HG03045 (cell line): Measurements from ENCODE around the gene SH2D4B.
"Not testable (repeated sequence)": the region's sequence is repeated elsewhere in the genome, so short reads cannot be mapped to it uniquely, and the experiment has no call there.

Experiments used
- ATAC-seq: cut with Tn5 transposase; IDR thresholded peaks from one replicate; pipeline ENCODE4 v1.9.1; 2021; ENCODE audit warnings: mild to moderate bottlenecking, moderate library complexity; ENCODE audit not compliant: unreplicated experiment

SH2D4B gene

DNA sequence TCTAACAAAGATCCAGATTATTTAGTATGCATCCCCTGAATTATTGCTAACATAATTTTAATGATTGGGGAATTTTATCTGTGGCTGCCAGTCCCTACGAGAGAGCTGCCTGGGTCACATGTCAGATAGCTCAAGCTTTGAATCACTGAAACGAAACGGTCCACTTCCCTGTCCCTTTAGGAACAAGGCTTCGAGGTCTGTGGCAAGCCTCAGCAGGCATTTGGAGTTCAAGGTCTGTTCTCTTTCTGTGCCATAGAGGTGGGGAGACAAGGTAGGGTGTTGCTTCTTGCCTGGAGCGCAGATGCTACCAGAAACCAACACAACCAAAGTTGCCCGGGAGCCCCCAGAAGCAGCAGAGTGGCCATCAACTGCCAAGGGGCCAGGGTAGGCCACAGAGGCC is 13.9 kb upstream of the SH2D4B start:
- ATAC-seq: no peak

DNA sequence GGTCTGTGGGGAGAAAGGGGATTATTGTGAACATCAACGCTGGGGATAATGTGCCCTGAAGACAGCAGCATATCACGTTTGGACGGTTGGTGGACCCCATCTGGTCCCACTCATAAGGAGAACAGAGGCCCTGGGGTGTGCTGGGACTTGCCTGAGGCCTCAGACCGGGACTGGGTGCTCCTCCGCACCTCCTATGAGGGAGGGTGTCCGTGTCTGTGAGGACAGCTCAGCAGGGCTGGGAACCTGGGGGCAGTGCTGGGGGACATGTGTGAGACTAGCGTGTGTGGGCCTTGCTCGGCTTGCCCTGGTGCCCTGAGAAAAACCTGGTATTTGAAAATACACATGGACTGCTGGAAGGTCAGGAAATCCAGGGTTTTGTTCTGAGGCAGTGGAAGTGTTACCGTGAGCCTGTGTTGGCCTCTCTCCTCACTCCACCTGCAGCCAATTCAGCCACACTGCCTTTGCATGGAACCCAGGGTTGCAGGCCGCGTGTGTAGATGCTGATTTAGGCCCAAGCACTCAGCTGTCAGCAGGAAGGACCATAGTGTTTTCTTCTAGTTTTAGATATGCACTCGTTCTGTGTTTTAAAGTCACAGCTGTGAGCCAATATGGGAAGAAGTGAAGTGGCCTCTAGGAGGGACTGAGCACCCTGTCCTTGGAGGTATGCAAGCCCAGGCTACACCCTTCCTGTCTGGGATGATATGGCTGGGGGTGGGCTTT is 13.4 kb upstream of the SH2D4B start:
- ATAC-seq: no peak

DNA sequence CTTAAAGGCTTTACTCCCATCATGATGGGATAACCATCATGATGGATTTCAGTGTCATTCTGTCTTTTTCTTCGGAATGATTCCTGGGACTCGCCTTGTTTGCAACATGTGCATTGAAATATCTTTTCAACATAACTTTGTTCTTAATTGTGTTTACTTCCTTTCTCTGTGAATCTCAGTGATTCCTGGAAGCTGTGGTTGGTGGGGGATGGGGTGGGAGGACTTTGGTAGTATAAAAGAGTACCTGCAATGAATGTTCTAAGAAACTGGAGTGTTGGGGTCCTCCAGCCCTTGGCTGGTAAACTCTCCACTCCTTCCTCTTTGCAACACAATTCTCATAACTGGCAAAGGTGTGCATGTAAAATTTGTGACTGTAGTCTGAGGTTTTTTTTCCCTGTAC is 11.5 kb upstream of the SH2D4B start:
- no peak for ATAC-seq

DNA sequence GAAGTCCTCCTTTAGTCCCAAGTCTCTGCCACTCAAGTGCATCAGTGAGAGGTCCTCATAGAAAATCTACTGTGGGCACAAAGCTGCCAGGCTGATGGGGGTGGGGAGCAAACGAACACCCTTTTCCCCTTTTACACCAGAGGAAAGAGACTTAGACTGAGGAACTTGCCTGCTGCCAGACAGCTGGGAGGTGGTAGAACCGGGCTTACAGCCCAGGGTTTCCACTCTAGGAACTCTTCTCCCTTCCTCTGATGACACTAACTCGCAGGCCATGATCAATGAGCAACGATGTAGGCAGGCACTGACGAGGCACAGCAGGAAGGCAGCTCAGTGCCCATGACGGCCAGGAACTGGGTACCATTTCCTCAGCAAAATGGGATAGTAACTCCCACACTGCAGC is 11.0 kb upstream of the SH2D4B start:
- no peak for ATAC-seq

GRCh38 chr10:80528185-80528700 is 9.5 kb upstream of the SH2D4B start:
- ATAC-seq: no peak

DNA sequence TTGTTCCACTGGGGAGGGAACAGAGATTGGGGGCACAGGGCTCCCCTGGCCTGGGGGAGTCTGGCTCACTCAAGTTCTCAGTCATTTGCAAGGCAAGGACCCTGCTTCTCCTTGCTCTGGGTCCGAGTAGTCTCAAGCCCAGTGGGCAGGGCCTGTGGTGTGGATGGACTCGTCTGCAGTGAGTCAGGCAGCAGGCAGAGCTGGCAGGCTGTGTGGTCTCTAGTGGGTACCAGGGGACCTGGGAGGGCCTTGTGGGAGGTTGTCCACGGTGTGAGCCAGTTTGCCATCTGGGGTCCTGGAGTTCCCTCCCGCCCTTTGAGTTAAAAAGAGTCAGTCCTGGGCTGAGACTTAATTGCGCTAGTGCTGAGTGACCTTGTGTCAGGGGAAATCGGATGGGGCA is 8.8 kb upstream of the SH2D4B start:
- ATAC-seq: no peak

DNA sequence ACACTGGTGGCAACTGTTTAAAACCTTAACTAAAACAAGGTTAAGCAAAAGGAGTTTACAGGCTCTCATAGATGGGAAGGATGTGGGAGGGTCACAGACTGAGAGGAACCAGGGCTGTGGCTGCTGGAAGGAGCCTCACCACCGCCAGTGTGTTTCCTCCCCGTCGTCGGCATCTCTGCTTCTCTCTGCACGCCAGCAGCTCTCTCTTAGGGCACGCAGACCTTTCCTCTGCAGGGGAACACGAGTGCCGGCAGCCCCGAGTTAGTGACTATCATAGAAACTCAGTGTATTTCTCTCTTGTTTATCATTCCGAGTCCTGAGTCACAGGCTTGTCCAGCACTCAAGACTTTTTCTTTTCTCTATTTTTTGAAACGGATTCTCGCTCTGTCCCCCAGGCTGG is 8.1 kb upstream of the SH2D4B start:
- no peak for ATAC-seq

DNA sequence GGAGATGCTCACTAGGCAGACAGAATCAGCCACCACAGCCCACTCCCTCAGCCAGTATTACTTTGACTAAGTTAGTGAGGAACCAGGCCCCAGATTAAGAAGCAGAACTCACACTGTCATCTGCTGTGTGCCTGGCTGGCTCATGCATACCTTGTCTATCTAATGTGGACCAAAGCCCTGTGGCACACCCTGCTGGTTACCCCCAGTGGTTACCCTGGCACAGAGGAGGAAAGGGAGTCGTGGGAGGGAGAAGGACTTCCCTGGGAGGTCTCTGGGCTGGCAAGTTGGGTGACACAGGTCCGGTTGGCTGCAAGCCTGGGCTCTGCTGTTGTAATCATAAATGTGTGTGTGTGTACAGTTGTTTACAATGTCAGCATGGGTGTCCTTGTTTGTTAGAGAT is 7.5 kb upstream of the SH2D4B start:
- ATAC-seq: no peak

DNA sequence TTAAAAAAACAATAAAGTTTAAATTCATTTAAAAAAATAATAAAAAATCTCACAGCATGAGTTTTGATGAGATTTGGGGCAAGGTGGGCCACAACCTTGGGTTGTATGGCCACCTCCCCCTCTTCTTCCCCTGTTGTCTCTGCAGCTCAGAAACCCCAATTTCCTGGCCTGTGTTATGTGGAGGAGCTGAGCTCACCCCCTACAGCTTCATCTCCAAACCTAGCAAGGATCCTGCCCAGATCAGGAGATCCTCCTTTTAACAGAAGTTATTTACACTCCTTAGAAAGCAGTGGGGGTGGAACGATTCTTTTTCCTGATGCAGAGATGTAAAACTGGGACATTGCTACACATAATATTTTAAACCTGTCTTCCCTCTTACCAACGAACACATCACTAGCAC is 6.9 kb upstream of the SH2D4B start:
- no peak for ATAC-seq

DNA sequence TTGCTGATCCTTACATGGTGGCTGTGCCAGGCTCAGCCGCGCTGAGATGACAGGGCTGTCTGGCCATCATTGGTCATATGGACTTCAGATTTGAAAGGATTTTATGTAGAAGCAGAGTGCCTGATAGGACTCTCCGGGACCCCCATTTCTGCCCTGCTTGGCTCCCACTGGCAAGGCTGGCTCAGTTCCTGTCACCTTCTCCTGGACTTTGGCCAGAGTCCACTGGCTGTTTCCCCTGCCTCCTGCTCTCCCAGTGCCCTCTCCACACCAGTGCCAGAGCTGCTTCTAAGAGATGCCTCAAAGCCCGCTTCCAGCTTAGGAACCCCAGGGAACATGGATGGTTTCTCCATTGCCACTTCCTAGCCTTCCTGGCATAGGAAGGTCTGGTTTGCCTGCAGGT is 5.1 kb upstream of the SH2D4B start:
- no peak for ATAC-seq

- not testable (repeated sequence) for ATAC-seq
Observed at GRCh38 chr10:80534059-80534458, 3.6 kb upstream of the SH2D4B start.

GRCh38 chr10:80534646-80535045 is 3.1 kb upstream of the SH2D4B start:
- not testable (repeated sequence) for ATAC-seq

DNA sequence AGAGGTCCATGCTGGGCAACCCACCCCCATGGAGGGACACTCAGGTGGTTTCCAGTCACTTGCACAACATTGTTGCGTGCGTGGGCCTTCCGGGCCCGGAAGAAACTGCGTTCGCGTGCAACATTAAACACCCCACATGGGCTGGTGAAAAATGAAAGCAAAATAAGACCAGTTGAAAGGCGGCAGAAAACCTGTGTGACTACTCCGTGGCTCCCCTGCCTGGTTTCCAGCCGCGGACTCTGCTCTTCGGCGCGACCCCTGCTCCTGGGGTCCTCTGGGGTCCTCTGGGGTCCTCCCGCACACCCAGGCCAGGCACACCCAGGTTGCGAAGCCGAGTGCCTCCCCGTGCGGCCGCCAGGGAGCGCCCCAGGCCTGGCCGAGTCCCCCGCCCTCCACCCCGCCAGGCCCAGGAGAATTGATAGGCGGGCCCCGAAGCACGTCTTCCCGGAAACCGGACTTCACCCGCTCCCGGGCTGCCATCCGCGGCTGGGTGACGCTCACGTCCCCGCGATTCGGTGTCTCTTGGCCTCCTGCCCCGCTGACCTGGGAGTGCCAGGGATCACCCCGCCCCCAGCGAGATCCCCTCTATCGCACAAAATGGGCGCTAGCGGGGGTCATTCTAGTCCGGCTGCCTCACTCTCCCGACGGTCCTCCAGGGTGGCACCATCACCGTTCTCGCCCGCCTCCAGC is 1.9 kb upstream of the SH2D4B start:
- ATAC-seq: peak; percentile 86

GRCh38 chr10:80536361-80536835 is 1.3 kb upstream of the SH2D4B start:
- no peak for ATAC-seq

GRCh38 chr10:80537086-80537735 is 491 bp upstream of the SH2D4B start:
- ATAC-seq: no peak

DNA sequence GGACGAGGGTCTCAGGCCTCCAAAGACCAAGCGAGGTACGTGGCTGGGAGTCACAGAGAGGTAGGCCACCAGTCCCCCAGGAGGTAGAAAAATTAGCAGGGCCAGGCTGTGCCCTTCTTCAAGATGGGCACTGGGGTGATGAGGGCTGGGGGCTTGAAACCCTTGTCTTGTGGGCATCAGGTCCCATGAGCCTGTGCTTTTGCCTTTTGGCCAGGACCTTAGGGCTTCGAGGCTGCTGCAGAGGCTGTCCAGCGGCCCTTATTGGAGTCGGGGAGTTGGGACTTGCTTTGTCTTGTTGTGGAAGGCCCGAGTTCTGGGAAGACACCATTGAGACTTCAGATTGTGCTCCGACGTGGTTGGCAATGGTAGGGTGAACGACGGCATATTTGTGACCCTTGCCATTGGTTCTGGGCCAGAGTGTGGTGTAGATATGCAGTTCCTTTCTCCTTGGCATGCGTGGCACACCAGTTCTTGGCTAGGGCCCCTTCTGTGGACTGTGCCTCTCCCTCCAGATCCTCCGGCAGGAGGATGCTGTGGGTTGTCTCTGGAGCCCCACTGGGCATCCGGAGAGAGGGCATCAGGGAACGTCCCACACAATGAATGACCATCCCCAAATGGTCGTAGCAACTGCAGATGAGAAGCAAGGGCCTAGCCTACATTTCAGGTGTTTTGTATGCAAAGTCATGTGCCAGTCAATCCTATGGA is 931 bp downstream of the SH2D4B start:
- ATAC-seq: no peak

DNA sequence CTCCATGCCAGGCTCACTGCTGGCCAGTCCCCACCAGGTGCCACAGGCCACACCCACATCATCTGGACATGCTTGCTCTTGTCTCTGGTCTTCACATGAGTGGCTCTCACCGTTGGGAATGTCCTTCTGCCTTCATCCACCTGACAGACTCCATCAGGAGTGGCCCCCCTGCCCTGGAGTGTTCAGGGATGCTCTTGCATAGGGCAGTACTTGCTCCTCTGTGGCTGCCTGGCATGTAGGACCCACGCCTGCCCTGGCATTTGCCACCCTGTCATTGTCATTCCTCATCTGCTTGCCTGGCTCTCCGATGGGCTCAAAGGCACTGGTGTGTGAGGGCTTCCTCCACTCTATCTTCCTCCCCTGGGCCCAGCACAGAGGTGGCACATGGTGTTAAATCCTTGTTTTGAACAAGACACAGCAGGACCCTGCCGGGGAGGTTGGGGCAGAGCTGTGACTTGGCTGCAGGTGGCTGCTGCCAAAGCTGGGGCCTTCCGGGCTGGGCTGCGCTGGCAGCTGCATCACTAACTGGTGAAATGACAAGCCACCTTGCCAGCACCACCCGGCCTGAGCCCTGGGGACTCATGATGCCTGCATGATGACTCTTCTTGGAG is 1.8 kb downstream of the SH2D4B start:
- ATAC-seq: no peak

DNA sequence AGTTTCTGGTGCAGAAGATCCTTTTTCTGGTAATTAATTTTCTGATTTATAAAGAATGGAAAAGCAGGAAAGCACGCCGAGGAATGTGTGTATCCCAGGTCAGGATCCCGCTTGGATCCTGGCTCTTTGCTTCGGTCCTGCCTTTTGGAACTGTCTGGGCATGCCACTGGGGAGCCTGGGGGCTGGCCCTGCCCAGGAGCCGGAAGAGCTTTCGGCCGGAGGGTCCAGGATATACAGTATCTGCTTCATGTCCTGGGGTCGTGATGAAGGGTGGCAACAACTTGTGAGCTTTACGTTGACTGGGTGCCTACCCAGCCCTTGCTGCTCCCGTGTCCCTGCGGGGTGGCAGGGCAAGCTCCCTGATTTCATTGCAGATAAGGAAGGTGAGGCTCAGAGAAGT is 2.4 kb downstream of the SH2D4B start:
- ATAC-seq: no peak

DNA sequence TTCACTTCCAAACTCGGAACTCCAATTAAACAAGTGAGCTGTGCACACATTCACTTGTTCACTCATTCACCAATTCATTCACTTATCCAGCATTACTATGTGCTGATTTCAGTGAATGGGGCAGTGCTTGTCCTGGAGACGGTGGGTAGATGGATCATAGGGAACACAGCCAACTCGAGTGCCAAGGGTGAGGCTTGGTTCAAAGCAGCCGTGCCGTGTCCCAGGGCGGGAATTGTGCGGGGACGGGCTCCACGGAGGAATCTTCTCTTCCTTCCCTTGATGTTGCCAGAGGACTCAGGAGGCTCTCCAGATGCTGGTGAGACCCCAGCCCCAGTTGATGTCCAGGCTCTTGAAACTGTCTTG is 2.9 kb downstream of the SH2D4B start:
- ATAC-seq: no peak

- peak; percentile 60 for ATAC-seq
Observed at GRCh38 chr10:80540981-80541750, 3.5 kb downstream of the SH2D4B start.
